Subcutaneous preadipocyte (primary cell): Measurements from ENCODE around the gene DNAJC6. TPM values are rescaled to one million over a fixed set of nuclear protein-coding genes. Genes with fewer than 3 reads are reported as not detected.

Source experiments
- small RNA-seq: library from RNA; depleted of rRNA; stranded (forward); fragments of <200 nt; gene quantifications from one replicate; pipeline ENCODE3, GENCODE V24; 2012
- total RNA-seq: library from RNA; depleted of rRNA; stranded (reverse); fragments of >200 nt; gene quantifications from 2 replicates; pipeline ENCODE4 v1.2.3, GENCODE V29; 2012

The DNAJC6 gene
- 1.1 and 1.6 TPM in 2 replicates for total RNA-seq

GRCh38 chr1:65309304-65310077 lies at the start of gene DNAJC6:
TSS of gene DNAJC6 (plus strand) at chr1:65309543. CDS start at chr1:65309746, 203 bp downstream.

GRCh38 chr1:65420590-65421350 lies 111.4 kb downstream of the DNAJC6 start, which contains the start of the genes LEPR and LEPROT:
TSS of gene LEPR (plus strand) at chr1:65420668. CDS start at chr1:65565566, 144,898 bp downstream.
TSS of gene LEPROT (plus strand) at chr1:65420668. CDS start at chr1:65420725, 57 bp downstream.

Small RNAs within 50 kb of the gene (small RNA-seq; reads per million reads assigned to genes)
- gene COX6CP13 (not detected), gene RNU2-15P (not detected)

Other genes starting within 250 kb of the DNAJC6 start
- gene AK4, start 161.3 kb upstream of the DNAJC6 start, total RNA-seq, result 50.3 and 54.7 TPM in 2 replicates
- gene LEPR, start 111.1 kb downstream of the DNAJC6 start, total RNA-seq, result 6.1 and 12.5 TPM in 2 replicates
- gene LEPROT, start 111.1 kb downstream of the DNAJC6 start, total RNA-seq, result 39.1 and 44.8 TPM in 2 replicates